DMS114 treated with DMSO at 0.1 percent for 48 hours (cell line): ENCODE measurements around the gene FKBP9.
"Not testable (repeated sequence)": the region's sequence is repeated elsewhere in the genome, so short reads cannot be mapped to it uniquely, and the experiment has no call there.

Experiments used
- DNase-seq: peaks from one replicate; lab custom pipeline; 2025; ENCODE audit not compliant: unreplicated experiment; lab: John Stamatoyannopoulos, UW

Gene FKBP9

DNA sequence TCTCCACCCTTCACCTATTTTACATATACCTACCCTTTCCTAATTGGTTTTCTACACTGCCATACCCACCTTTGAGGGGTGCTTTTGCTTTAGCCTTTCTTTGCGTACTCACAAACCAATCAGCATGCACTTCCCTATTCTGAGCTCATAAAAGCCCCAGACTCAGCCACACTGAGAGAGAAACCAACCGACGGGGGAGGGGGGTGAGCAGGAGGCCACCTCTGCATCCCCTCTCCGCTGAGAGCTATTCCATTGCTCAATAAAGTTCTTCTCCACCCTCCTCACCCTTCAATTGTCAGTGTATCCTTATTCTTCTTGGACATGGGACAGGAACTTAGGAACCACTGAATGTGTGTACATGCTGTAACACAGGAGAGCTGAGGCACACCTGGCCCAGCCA lies 9.0 kb upstream of the FKBP9 start:
- DNase-seq = no peak

DNA sequence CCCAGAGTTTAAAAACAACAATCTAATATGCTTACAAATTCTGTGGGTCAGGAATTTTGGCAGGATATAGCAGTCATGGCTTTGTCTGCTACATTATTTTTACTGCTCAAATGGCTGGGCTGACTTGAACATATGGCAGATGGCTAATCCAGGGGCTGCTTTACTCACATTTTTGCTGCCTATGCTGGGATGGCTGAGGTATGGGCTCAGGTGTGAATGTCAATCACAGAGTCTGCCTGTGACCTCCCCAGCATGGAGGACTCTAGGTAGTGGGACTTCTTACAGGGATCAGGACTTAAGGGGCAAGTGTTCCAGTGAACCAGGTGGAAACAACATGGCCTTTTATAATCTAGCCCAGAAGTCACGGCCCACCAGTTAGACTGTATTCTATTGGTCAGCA lies 4.4 kb upstream of the FKBP9 start:
- DNase-seq = no peak

DNA sequence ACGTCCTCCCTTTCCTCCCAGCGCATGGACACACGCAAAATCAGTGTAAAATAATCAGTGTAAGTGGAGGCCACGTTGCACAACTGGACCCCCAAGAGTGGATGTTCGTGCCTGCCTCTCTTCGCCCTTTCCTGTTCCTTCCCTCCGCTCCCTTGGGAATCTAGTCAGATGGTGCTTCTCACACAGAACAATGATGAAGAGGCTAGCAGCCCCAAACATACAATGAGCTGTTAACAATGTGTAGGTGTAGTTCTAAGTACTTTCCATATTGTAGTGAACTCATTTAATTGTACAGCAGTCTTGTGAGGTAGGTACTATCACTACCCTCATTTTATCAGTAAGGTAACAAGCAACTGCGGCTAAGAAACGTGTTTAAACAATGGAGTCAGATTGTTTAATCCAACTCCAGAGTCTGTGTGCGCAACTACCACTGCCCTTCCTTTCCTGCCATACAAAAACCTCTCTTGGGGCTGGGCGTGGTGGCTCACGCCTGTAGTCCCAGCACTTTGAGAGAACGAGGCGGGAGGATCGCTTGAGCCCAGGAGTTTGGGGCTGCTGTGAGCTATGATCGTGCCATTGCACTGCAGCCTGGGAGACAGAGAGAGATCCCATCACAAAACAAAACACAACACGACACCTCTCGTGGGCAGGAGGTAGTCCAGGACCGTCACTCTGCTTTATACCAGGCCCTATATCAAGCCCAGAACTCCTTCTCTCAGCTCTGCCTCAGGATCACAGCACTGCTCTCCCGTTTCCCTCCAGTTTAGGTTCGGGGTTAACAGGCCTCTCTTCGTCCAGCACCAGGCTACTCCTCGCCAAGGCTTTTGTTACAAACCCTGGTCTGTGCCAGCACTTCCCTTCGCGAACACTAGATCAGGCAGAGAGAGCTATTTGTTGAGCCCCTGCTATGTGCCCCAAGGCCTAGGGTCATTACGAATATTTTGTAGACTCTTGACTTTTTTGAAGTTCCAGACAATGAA lies 1.1 kb downstream of the FKBP9 start:
- no peak for DNase-seq

DNA sequence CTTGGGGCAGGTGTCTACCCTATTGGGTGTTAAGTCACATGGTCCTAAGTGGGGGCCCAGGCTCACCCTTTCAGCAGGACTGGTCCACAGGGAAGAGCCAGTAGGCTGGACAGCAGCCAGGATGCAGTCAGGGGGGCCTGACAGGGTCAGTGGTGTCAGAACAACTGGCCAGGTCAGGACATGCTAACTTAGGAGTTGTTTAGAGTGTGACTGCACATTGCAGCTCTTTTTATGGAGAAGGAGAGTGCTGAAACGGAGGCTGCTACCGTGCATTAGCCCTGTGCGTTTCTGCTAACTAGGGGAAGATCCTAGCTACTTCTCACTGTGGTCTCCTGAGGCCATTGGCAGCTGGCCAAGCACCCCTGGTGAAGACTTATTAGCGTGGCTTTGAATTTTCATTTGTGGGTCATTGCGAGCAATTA lies 6.7 kb downstream of the FKBP9 start:
- not testable (repeated sequence) for DNase-seq

DNA sequence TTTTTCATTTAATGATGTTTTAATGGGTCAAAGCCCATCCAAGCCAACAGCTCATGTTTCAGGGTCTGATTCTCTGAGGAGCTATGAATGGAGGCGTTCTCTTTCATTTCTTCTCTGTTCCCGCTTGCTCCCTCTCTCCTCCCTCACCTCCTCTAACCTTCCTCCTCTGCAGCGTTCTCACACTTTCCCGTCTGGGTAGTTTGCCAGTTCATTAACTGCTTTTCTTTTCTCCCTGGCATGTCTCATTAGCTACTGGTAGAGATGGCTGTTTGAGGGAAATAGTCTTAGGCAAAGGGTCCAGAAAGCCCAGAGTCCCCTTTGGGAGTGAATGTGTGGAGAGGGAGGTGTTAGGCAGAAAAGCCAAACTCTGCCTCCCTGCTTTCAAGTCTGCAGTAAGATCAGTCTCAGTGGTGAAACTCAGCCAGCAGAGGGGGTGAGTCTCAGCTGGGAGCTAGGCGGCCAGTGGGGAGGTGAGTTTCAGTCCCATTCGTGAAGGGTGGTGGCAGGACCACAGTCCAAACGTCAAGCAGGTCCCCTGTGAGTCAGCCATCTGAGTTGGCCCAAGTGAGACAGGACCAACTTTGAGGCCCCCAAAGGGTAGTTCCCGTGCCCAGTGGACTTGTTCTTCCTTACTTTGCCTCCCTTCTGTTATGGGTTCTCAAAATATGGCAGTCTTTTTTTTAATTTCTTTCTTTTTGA lies 7.4 kb downstream of the FKBP9 start:
- DNase-seq = not testable (repeated sequence)

DNA sequence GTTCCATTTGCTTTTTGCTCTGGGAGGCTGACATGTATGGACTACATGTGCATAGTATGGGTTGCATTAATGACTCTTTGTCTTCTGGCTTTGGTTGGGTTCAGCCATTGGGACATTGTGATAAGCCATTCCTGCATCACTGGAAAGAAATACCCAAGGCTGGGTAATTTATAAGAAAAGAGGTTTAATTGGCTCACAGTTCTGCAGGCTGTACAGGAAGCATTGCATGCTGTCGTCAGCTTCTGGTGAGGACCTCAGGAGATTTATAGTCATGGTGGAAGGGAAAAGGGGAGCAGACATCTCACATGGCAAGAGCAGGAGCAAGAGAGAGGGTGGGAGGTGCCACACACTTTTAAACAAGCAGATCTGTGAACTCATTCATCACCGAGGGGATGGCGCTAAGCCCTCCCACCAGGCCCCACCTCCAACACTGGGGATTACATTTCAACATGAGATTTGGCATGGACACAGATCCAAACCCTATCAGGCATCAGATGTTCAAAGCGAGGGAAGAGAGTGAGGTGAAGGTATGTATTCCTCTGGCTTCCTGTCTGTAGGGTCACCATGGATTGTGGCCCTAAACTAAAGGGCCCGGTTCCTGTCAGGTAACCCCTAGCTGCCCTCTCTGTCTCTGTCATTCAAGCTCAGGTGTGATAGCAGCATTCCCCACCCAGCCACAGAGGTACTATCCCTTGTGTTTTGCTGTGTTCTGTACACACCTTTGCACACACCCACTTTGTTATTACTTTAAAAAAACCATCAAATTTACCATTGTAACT lies 9.4 kb downstream of the FKBP9 start:
- DNase-seq = not testable (repeated sequence)

DNA sequence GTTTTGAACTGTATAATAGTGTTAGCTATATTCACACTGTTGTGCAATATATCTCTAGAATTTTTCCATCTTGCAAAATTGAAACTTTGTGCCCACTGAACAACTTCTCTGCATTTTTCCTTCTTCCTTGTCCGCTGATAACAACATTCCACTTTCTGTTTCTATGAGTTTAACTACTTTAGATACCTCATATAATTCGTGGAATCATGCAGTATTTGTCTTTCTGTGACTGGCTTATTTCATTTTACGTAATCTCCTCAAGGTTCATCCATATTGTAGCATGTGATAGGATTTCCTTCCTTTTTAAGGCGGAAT lies 10.0 kb downstream of the FKBP9 start:
- DNase-seq = not testable (repeated sequence)

DNA sequence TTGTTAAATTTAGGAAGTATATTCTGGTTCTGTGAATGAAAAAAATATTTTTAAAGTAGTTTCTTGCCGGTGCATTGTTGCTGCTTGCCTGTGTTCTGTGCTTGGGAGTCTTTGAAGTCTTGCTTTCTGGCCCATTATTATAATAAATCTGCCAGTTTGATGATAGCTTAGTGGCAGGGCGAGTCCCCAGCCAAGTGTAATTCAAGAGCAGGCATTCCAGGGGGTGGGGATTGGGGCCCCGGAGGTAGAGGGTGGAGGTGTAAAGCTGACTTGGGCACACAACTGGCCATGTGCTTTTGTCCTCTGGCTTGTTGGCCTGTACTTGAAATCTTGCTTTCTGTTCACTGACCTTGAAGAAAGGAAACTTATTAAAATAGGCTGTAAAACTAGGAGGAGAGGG lies 14.7 kb downstream of the FKBP9 start:
- not testable (repeated sequence) for DNase-seq

DNA sequence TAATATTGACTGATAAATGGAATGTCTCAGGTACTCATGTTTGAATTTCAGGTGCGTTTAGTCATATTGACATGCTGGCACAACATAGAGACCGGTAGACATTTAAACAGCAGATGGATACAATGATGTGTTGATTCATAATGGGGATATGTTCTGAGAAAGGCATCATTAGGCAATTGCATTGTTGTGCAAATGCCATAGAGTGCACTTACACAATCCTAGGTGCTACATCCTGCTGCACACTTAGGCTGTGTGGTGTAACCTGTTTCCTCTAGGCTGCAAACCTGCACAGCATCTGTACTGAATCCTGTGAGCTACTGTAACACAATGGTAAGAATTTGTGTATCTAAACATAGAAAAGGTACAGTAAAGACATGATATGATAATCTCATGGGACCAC lies 19.9 kb downstream of the FKBP9 start:
- DNase-seq = not testable (repeated sequence)

DNA sequence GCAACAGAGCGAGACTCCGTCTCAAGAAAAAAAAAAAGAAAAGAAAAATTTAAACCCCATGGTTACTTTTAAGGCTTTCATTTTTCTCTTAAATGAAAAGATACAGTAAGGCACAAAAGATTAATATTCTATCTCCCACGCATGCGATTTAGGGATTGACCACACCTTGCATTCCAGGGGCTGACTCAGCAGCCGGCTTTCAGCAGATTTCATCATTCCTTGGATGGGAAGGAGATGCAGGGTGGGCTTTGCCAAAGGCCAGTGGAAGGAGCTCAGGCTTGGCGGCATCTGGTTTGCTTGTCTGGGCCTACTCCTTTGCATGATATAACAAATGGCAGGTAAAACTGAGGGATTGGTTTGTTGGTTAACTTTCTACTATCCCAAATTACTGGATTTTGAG lies 22.0 kb downstream of the FKBP9 start:
- not testable (repeated sequence) for DNase-seq

DNA sequence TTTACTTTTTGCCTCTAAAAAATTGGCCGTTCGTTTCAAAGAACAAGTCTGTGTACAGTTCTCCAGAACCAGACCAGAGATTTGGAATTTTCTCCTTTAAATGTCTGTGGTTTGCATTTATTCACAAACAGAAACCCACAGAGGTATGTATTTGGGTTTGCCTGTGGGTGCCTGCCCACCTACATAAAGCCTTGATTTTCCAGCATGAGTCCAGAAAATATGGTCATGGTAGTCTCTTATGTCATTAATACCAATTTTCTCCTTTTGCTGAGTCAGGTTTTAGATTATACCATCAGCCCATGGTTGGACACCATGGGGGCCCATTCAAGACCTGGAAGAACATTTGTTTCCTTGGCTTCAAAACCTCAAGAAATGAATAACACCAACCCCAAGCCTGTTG lies 22.7 kb downstream of the FKBP9 start:
- DNase-seq = not testable (repeated sequence)

DNA sequence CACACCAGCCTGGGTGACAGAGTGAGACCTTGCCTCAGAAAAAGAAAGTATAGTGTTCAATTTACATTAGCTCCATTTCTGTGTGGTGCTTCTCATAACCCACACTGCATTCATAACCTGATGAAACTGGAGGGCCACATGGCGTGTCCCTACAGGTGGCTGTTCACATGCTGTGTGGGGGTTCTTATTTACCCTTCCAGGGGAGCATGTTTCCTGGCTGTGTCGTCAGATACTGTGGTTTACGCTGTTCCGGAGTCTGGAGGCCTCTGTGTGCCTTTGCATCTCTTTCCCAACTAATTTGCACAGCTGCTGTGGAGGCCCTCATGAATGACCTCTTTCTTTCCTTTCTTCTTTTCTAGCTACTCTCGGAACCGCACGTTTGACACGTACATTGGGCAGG lies 30.9 kb downstream of the FKBP9 start:
- DNase-seq = not testable (repeated sequence)

DNA sequence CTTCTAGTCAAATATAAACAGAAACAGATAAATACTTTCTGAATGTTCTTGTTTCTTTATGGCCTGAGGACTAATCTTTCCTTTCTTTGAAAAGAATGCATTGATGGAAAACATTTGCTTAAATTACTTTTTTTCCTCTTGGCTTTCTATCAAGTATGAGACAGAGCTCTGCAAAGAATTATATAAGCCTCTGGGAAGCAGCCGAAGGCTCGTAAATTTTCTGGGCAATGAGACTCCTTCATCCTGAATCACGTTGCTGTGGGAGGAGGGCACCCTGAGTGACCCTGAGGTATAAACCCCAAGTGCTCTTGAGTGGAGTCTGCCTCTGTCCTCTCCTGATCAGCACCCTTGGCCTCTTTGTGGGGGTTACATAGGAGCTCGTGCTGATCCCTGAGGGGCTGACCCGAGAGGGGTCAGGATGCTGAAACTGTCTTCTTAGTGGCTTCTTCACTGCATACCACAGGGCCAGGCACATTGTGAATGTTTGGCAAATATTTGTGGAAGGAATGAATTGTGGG lies 33.9 kb downstream of the FKBP9 start:
- DNase-seq = not testable (repeated sequence)

DNA sequence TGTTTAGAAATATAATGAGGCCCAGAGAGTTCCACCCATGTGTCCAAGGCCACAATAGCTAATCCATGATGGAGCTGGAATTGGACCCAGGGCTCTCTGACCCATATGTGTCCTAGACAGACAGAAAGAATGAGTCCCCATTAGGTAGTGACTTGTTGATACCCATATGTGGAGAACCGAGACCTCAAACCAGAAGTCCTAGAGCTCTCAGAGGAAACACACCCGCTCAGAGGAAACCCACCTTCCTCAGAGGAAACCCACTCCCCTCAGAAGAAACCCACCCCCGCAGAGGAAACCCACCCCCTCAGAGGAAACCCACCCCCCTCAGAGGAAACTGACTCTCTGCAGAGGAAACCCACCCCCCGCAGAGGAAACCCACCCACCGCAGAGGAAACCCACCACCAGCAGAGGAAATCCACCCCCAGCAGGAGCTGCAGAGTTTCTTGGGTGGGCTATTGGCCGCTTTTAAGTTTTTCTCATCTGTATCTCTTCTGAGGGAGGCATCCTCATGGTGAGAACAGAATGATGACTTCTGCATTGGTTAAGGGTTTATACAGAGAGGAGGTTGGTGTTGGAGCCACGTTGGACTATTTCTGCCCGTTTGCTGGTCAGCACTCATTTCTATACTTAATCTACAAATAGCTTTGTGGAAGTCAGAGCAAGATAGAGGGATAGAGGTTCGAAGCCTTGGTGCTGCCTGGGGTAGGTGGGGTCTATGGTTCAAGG lies 34.9 kb downstream of the FKBP9 start:
- DNase-seq = not testable (repeated sequence)

DNA sequence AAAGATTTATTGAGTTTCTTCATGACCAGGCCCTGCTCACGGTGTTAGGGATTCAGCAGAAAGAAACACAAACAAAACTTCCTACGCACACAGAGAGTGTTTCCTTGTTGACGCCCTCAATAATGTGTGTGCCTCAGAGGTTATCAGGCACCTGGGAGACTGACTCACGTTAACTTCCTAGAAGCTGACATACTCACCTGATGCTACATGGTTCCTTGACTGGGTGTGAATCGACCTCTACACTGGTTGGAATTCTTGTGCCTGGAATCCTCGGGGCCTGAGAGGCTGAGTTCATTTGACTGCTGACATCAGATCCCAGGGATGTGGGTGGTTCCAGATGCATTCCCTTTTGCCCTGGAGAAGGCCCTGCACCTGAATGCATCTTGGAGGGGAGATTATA lies 35.5 kb downstream of the FKBP9 start:
- not testable (repeated sequence) for DNase-seq

DNA sequence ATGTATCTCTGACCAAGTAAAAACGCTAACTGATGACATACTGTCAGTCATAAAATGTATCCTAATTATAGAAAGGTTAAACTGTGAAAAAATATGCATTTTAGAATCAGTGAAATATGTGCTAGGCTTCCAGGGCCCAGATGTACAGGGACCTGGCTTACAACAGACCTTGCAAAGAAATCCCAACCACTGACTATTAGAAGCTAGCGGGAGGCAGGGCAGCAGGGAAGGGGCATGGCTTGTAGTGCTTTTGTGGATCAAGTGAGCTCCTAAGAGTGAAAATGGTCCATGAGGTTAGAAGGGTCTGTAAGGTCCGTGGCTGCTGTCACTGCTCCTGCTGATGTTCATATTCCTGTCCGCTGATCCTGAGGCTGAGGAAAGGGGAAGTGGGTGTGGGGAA lies 40.7 kb downstream of the FKBP9 start:
- not testable (repeated sequence) for DNase-seq

DNA sequence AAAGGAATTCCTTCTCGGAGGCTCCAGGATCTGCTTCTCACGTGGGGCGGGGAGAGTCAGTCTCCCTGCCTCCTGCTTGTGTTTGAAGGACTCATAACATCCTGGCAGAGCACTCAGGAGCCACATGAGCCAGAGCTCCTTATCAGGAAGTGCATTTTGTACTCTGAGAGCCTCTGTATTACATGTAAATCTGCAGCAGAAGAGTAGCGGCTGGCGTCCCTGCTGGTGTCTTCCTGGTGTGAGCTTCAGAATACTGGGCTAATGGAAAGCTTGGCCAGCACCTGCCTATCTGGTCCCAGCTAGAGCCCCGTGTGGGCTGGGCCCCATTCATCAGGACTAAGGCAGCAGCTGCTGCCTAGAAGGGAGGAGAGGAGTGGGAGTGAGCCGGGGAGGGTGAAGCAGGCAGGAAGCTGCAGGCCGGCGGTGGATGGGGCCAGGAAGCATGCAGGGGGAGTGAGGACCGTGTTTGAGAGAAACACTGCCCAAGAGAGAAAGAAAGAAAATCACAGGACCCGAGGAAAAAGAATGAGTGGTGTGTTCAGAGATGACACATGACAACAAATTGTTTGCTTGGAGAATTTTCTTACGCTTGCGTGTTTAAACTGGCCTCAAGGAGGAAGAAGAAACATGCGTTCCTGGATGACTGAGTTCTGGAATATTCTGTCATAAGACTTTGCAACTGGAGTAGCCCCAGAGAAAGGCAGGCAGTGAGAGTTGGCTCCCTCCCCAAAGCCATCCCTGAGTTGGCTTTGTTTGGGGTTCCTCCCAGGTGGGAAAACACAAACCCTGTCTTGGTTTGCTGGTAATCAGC lies 41.3 kb downstream of the FKBP9 start:
- not testable (repeated sequence) for DNase-seq

DNA sequence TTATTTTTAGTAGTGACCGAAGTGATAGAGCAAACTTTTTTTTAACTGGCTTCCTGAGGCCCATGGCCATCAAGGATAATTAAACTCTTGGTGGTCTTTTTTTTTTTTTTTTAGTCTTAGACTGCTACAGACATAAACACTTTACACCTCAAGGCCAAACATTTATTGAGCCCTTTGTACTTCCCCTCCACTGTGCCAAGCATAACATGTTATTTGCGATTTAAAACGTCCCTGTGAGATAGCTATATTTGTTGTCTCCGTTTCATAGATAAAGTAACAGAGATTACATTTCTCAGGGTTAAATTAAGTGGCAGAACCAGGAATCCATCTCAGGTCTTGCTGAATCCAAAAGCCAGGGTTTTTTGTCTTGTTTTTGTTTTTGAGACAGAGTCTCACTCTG lies 42.1 kb downstream of the FKBP9 start:
- DNase-seq = not testable (repeated sequence)

DNA sequence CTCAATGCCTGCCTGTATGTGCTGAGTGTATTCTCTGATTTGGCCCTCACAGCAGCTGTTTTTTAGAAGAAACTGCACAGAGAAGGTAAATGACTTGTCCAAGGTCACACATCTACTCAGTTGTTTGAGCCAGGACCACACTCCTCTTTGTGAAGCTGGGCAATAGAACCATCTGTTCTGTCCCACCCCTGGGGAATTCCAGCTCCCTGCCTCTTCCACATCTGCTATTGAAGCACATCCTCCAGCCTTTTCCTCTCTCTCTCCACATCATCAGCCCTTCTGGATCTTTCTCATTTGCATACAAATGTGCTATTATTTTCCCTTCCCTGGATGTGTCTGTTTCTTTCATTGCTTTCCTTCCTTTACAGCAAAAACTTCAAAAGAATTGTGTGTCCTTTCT lies 45.9 kb downstream of the FKBP9 start:
- not testable (repeated sequence) for DNase-seq
